HFFc6 (cell line): Measurements from ENCODE around the gene MIER2. TPM values are rescaled to one million over a fixed set of nuclear protein-coding genes. Genes with fewer than 3 reads are reported as not detected.
"Not testable (repeated sequence)": the region's sequence is repeated elsewhere in the genome, so short reads cannot be mapped to it uniquely, and the experiment has no call there.

Source experiments
- DNase-seq: peaks from one replicate; pipeline ENCODE4 v3.0.0-alpha.2; 2018
- H3K27ac Mint-ChIP-seq: 2 replicates; pipeline ENCODE4 v1.8.0; 2020; ENCODE audit warnings: mild to moderate bottlenecking, mixed read lengths
- H3K27me3 Mint-ChIP-seq: 2 replicates; pipeline ENCODE4 v1.8.0; 2021; ENCODE audit warnings: mild to moderate bottlenecking, moderate library complexity, mixed read lengths; ENCODE audit not compliant: insufficient read depth
- H3K36me3 Mint-ChIP-seq: 2 replicates; pipeline ENCODE4 v1.8.0; 2021; ENCODE audit warnings: low read depth, mixed read lengths
- H3K4me1 Mint-ChIP-seq: 2 replicates; pipeline ENCODE4 v1.8.0; 2020; ENCODE audit warnings: low read depth, mixed read lengths
- H3K4me3 Mint-ChIP-seq: 2 replicates; pipeline ENCODE4 v1.8.0; 2020; ENCODE audit warnings: mild to moderate bottlenecking, moderate library complexity, mixed read lengths
- H3K9me3 Mint-ChIP-seq: 2 replicates; pipeline ENCODE4 v1.8.0; 2020; ENCODE audit warnings: mild to moderate bottlenecking, mixed read lengths
- total RNA-seq, 6 experiments: library from RNA; stranded (reverse); fragmentation: NEBNext Ultra II Directional; extraction: Animal tissue kit (Norgen Biotek cat#: 25700); gene quantifications; 2 replicates in 1 of 6; 3 replicates in 5 of 6; pipeline ENCODE4 v1.2.3, GENCODE V29; 2021
- TF ChIP-seq, protein P1 (sequence below): fragments of 200-600 bp; sonication (generic); IDR thresholded peaks from 2 replicates; pipeline ENCODE4 v1.5.0; 2021; ENCODE audit warnings: antibody characterized with exemption, mild to moderate bottlenecking

MIER2 gene
- total RNA-seq, 6 experiments from 2014 or later = 31.7 to 42.2 (median 33.4) TPM

DNA sequence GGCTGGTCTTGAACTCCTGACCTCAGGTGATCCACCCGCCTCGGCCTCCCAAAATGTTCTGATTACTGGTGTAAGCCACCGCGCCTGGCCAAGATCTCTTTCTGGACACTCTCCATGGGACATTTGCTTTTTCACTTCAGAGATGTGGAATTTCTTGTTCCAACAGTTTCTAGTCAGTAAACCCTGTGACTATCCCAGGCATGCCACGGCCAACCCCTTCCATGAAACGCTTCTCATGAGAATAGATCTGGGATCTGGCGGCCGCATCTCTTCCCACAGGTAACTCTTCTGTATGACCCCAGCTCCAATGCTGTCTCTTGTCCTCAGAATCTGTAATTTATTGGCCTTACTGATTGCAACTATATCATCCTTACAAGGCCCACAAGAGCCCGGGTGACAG is 69.6 kb downstream of the MIER2 start:
- no peak for DNase-seq
- H3K27ac Mint-ChIP-seq = no peak overlapping the region
- H3K9me3 Mint-ChIP-seq = no peaks in the 10 kb centered on the region
- no peaks in the 10 kb centered on the region for H3K36me3 Mint-ChIP-seq
- no peak overlapping the region for H3K4me3 Mint-ChIP-seq
- H3K27me3 Mint-ChIP-seq = peaks cover 9% of the 10 kb centered on the region
- no peaks in the 10 kb centered on the region for H3K4me1 Mint-ChIP-seq
- TF ChIP-seq, protein P1, sequence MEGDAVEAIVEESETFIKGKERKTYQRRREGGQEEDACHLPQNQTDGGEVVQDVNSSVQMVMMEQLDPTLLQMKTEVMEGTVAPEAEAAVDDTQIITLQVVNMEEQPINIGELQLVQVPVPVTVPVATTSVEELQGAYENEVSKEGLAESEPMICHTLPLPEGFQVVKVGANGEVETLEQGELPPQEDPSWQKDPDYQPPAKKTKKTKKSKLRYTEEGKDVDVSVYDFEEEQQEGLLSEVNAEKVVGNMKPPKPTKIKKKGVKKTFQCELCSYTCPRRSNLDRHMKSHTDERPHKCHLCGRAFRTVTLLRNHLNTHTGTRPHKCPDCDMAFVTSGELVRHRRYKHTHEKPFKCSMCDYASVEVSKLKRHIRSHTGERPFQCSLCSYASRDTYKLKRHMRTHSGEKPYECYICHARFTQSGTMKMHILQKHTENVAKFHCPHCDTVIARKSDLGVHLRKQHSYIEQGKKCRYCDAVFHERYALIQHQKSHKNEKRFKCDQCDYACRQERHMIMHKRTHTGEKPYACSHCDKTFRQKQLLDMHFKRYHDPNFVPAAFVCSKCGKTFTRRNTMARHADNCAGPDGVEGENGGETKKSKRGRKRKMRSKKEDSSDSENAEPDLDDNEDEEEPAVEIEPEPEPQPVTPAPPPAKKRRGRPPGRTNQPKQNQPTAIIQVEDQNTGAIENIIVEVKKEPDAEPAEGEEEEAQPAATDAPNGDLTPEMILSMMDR = no peak

DNA sequence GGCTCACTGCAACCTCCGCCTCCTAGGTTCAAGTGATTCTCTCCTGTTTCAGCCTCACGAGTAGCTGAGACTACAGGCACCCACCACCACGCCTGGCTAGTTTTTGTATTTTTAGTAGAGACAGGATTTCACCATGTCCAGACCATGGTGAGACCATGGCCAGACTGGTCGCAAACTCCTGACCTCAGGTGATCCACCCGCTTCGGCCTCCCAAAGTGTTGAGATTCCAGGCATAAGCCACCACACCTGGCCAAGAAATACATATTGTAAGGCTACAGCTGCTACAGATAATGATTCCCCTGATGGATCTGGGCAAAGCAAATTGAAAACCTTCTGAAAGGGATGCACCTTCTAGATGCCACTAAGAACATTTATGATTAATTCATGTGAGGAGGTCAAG is 71.2 kb downstream of the MIER2 start:
- DNase-seq = no peak
- no peaks in the 10 kb centered on the region for H3K9me3 Mint-ChIP-seq
- no peak overlapping the region for H3K27ac Mint-ChIP-seq
- no peaks in the 10 kb centered on the region for H3K36me3 Mint-ChIP-seq
- H3K4me1 Mint-ChIP-seq = no peaks in the 10 kb centered on the region
- TF ChIP-seq, protein P1 = no peak
- H3K27me3 Mint-ChIP-seq = peaks cover 6% of the 10 kb centered on the region
- no peak overlapping the region for H3K4me3 Mint-ChIP-seq

DNA sequence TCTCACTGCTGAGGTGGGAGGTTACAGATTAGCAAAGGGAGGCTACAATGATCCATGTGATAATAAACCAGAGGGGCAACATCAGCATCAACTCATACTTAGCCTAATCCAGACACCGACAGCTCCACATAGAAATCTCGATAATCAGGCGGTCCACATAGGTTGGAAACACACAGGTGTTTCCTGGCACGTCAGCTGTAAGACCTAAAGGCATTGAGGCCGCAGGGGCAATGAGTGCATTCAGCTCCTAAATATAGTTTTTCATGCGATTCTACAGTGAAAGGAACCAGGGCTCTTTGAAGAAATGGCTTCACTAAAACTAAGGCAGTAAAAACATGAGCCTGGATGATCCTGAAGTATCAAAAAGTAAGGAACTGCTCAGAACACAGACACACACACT is 72.7 kb downstream of the MIER2 start:
- Mint-ChIP-seq H3K27me3 (peaks cover 6% of the 10 kb centered on the region), H3K4me1 (peaks cover 9% of the 10 kb centered on the region), H3K36me3 (no peaks in the 10 kb centered on the region), H3K9me3 (no peaks in the 10 kb centered on the region), H3K27ac (no peak overlapping the region), H3K4me3 (no peak overlapping the region)
- no peak for DNase-seq
- TF ChIP-seq, protein P1 = no peak

DNA sequence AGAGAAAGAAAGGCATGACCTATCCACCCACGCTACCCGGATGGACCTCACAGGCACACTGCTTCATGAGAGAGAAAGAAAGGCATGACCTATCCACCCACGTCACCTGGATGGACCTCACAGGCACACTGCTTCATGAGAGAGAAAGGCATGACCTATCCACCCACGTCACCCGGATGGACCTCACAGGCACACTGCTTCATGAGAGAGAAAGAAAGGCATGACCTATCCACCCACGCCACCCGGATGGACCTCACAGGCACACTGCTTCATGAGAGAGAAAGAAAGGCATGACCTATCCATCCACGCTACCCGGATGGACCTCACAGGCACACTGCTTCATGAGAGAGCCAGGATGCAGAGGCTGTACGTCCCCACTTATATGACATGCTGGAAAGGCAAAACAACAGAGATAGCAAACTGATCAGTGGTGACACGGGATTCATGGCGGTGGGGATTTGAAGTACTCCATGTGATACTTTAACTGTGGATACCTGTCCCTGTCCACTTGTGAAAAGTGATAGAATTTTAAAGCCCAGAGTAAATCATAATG is 73.8 kb downstream of the MIER2 start:
- H3K4me3 Mint-ChIP-seq, H3K36me3 Mint-ChIP-seq, H3K27me3 Mint-ChIP-seq, H3K27ac Mint-ChIP-seq, H3K9me3 Mint-ChIP-seq, DNase-seq: not testable (repeated sequence)
- peaks cover 14% of the 10 kb centered on the region for H3K4me1 Mint-ChIP-seq

DNA sequence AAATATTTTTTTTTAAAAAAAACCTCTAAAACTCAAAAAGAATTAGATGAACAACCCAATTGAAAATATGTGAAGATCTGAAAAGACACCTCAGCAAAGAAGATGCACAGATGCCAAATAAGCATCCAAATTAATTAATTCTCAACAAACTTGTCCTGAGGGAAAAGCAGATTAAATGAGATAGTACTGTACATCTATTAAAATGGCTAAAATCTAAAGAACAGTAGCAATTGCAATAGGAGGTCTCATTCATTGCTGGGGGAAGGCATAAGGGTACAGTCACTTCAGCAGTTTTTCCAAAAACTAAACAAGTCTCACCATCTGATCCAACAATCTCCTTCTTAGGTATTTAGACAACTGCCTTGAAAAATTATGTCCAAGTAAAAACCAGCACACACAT is 75.4 kb downstream of the MIER2 start:
- Mint-ChIP-seq H3K9me3 (no peaks in the 10 kb centered on the region), H3K4me3 (no peak overlapping the region), H3K27ac (no peak overlapping the region), H3K4me1 (peaks cover 14% of the 10 kb centered on the region), H3K27me3 (peaks cover 10% of the 10 kb centered on the region), H3K36me3 (no peaks in the 10 kb centered on the region)
- TF ChIP-seq, protein P1 = no peak
- no peak for DNase-seq

DNA sequence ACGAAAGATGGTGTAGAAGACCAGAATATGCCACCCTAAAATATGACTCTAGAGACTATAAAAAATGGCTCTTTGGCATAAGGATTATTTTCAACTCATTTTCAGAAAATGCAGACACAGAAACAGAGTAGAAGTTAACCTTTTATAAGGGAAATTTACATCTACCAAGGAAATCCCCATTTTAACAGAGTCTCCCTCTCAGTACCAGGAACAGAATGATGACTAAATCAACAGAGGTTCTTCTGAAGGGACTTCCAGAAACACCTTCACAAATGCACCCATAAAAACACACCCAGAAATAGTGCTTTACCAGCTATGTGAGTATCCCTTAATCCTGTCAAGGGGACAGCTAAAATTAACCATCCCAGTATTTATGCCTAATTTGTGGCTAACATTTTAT is 82.5 kb downstream of the MIER2 start:
- Mint-ChIP-seq H3K36me3 (no peaks in the 10 kb centered on the region), H3K4me3 (no peak overlapping the region), H3K27ac (no peak overlapping the region), H3K27me3 (peaks cover 16% of the 10 kb centered on the region), H3K9me3 (no peaks in the 10 kb centered on the region), H3K4me1 (peaks cover 8% of the 10 kb centered on the region; the same call in 1 of the 2 replicates)
- no peak for DNase-seq
- TF ChIP-seq, protein P1 = no peak

DNA sequence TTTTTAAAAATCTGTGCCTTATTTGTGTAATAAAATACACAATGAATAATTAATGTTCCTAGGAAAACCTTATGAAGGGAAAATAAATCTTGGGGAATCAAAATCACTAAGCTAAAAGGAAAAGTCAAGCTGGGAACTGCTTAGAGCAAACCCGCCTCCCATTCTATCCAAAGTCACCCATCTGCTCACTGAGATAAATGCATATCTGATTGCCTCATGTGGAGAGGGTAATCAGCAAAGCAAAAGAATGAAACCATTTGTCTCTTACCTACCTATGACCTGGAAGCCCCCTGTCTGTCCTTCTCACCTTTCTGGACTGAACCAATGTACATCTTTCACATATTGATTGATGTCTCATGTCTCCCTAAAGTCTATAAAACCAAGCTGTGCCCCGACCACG is 87.8 kb downstream of the MIER2 start:
- not testable (repeated sequence) for H3K4me1 Mint-ChIP-seq, H3K27ac Mint-ChIP-seq, H3K9me3 Mint-ChIP-seq, H3K36me3 Mint-ChIP-seq, DNase-seq, H3K4me3 Mint-ChIP-seq
- peaks cover 19% of the 10 kb centered on the region for H3K27me3 Mint-ChIP-seq
